Body of pancreas (tissue), 4 donors: ENCODE data around the gene LHCGR.

Source experiments
- POLR2A ChIP-seq, 3 donors: fragments of 450-650 bp; IDR thresholded peaks; one replicate each; pipeline ENCODE4 v1.6.1; 2016; ENCODE audit warnings: antibody characterized with exemption in 3 of 3, mild to moderate bottlenecking in 2 of 3
- TF ChIP-seq, protein P1 (sequence below), 7 experiments: fragments of 450-650 bp in 4 of 7; fragments of 200-600 bp in 3 of 7; sonication (generic) in 3 of 7; IDR thresholded peaks; one replicate each; pipeline ENCODE4 v1.5.1; 2016 to 2019; ENCODE audit warnings: antibody characterized with exemption in 7 of 7

- TF ChIP-seq, protein P1, sequence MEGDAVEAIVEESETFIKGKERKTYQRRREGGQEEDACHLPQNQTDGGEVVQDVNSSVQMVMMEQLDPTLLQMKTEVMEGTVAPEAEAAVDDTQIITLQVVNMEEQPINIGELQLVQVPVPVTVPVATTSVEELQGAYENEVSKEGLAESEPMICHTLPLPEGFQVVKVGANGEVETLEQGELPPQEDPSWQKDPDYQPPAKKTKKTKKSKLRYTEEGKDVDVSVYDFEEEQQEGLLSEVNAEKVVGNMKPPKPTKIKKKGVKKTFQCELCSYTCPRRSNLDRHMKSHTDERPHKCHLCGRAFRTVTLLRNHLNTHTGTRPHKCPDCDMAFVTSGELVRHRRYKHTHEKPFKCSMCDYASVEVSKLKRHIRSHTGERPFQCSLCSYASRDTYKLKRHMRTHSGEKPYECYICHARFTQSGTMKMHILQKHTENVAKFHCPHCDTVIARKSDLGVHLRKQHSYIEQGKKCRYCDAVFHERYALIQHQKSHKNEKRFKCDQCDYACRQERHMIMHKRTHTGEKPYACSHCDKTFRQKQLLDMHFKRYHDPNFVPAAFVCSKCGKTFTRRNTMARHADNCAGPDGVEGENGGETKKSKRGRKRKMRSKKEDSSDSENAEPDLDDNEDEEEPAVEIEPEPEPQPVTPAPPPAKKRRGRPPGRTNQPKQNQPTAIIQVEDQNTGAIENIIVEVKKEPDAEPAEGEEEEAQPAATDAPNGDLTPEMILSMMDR (IDR thresholded peaks at IDR 0.05) = no peak
- TF ChIP-seq POLR2A (IDR thresholded peaks at IDR 0.05) = no peak
These were observed 27.2 kb downstream of the LHCGR start for GRCh38 chr2:48728295-48728694.
